GM12878 (cell line): ENCODE results near the gene SACS. TPM values are rescaled to one million over a fixed set of nuclear protein-coding genes. Genes with fewer than 3 reads are reported as not detected.
"Not testable (repeated sequence)": the region's sequence is repeated elsewhere in the genome, so short reads cannot be mapped to it uniquely, and the experiment has no call there.

ENCODE experiments used
- ATAC-seq: fragments of 200-7000 bp; cut with Tn5 transposase; 3 replicates; pipeline ENCODE4 v1.9.1; 2020; ENCODE audit warnings: mild to moderate bottlenecking, moderate library complexity
- BruUV-seq: library from RNA; stranded (reverse); fragments of 400-500 nt; replicated peaks from 2 replicates; lab custom pipeline; 2021; lab: Mats Ljungman, UMichigan
- CTCF ChIA-PET: fragments of 300-600 bp; sonication (Branson Sonifier 250); formaldehyde crosslinking; extraction: SDS; loops from one replicate; lab custom pipeline; 2021; ENCODE audit warnings: inconsistent platforms; lab: Yijun Ruan, JAX
- POLR2A ChIA-PET: fragments of 350-600 bp; formaldehyde crosslinking; extraction: SDS; loops from one replicate; lab custom pipeline; 2021; ENCODE audit warnings: inconsistent platforms; lab: Charles Lee
- RAD21 ChIA-PET: fragments of 300-600 bp; sonication (Branson Sonifier 250); formaldehyde crosslinking; loops from one replicate; lab custom pipeline; 2023; ENCODE audit warnings: antibody characterized with exemption; ENCODE audit not compliant: unreplicated experiment; lab: Charles Lee
- SMC1A ChIA-PET: fragments of 300-600 bp; sonication (Branson Sonifier 250); formaldehyde crosslinking; loops from one replicate; lab custom pipeline; 2023; ENCODE audit not compliant: unreplicated experiment, uncharacterized antibody; lab: Charles Lee
- DNase-seq: peaks from one replicate; pipeline ENCODE4 v3.0.0-alpha.2; 2011; ENCODE audit warnings: low read depth, low spot score
- FAIRE-seq: peaks from 3 replicates; lab custom pipeline; 2011; peaks lifted over from hg19 to GRCh38; lab: Jason Lieb, UNC
- H2AFZ ChIP-seq: 2 replicates; pipeline ENCODE4 v1.6.0; 2011; ENCODE audit warnings: low read depth, low read length, control low read depth; ENCODE audit not compliant: control insufficient read depth
- H3K27ac ChIP-seq: 2 replicates; pipeline ENCODE4 v1.5.1; 2011; ENCODE audit warnings: control low read depth; ENCODE audit not compliant: control insufficient read depth, insufficient read depth
- H3K27me3 ChIP-seq, 2 experiments: replicated peaks in 1 of 2; 2 replicates each; pipeline versions ENCODE4 v1.6.0 to v1.6.1; 2011; ENCODE audit warnings: low read length in 1 of 2; ENCODE audit not compliant: control insufficient read depth in 2 of 2, insufficient read depth in 2 of 2
- H3K36me3 ChIP-seq, 2 experiments: 2 replicates each; pipeline ENCODE4 v1.5.1; 2011; ENCODE audit warnings: low read length in 1 of 2; ENCODE audit not compliant: control insufficient read depth in 2 of 2, insufficient read depth in 2 of 2
- H3K4me1 ChIP-seq: 2 replicates; pipeline ENCODE4 v1.6.1; 2011; ENCODE audit warnings: mild to moderate bottlenecking, low read length, moderate library complexity, mixed read lengths; ENCODE audit not compliant: control insufficient read depth, insufficient read depth
- H3K4me2 ChIP-seq: 2 replicates; pipeline ENCODE4 v1.6.0; 2011; ENCODE audit warnings: control low read depth; ENCODE audit not compliant: control insufficient read depth, insufficient read depth
- H3K4me3 ChIP-seq: fragments of 200-600 bp; sonication (generic); 2 replicates; pipeline ENCODE4 v1.5.1; 2016
- H3K79me2 ChIP-seq: 2 replicates; pipeline ENCODE4 v1.6.0; 2011; ENCODE audit warnings: low read length; ENCODE audit not compliant: control insufficient read depth, insufficient read depth
- H3K9ac ChIP-seq: 2 replicates; pipeline ENCODE4 v1.8.0; 2011; ENCODE audit warnings: low read length, control low read depth, mixed read lengths; ENCODE audit not compliant: control insufficient read depth, insufficient read depth
- H3K9me3 ChIP-seq: replicated peaks from 3 replicates; pipeline ENCODE4 v1.5.1; 2011; ENCODE audit warnings: mild to moderate bottlenecking, low read length; ENCODE audit not compliant: control insufficient read depth, insufficient read depth
- H4K20me1 ChIP-seq: 2 replicates; pipeline ENCODE4 v1.6.0; 2011; ENCODE audit not compliant: control insufficient read depth, insufficient read depth
- BCL3 ChIP-seq: IDR thresholded peaks from 2 replicates; pipeline ENCODE4 v1.6.1; 2011; ENCODE audit warnings: borderline replicate concordance, low read depth, mild to moderate bottlenecking, moderate library complexity, low read length; ENCODE audit not compliant: insufficient read depth, poor library complexity, severe bottlenecking
- CHD2 ChIP-seq: IDR thresholded peaks from 2 replicates; pipeline ENCODE4 v1.6.1; 2011; ENCODE audit warnings: low read depth, low read length, improper control_type of control experiment, borderline replicate concordance
- CHD4 ChIP-seq: fragments of 200-600 bp; sonication (generic); IDR thresholded peaks from 2 replicates; pipeline ENCODE4 v1.6.1; 2016; ENCODE audit warnings: mild to moderate bottlenecking
- SPI1 ChIP-seq: IDR thresholded peaks from 2 replicates; pipeline ENCODE4 v1.6.1; 2011; ENCODE audit warnings: low read depth, mild to moderate bottlenecking, low read length, moderate library complexity, borderline replicate concordance; ENCODE audit not compliant: insufficient read depth
- STAT1 ChIP-seq: fragments of 450-650 bp; conservative IDR thresholded peaks from 2 replicates; pipeline ENCODE4 v1.6.1; 2014; ENCODE audit warnings: antibody characterized with exemption, mild to moderate bottlenecking
- ZZZ3 ChIP-seq: IDR thresholded peaks from 2 replicates; pipeline ENCODE4 v1.6.1; 2011; ENCODE audit warnings: low read depth; ENCODE audit not compliant: control insufficient read depth, insufficient read length
- WGBS: methylation state at CpG from one replicate; pipeline ENCODE4 v1.1.6; 2016; ENCODE audit warnings: low lambda C conversion rate; ENCODE audit not compliant: insufficient replicate concordance, insufficient coverage; ENCODE audit errors: missing lambda C conversion rate; 5-methylcytosine and 5-hydroxymethylcytosine counted together
- in situ Hi-C: fragments of 300-500 bp; cut with MboI; formaldehyde crosslinking; loops from 9 replicates; pipeline ENCODE4 v1.14.3; 2018; ENCODE audit warnings: mixed read lengths
- intact Hi-C: fragments of 100-400 bp; cut with micrococcal nuclease; formaldehyde crosslinking; loops from one replicate; pipeline ENCODE4 v1.14.2; 2022; ENCODE audit not compliant: unreplicated experiment
- polyA plus RNA-seq, 11 experiments: library from polyadenylated mRNA; depleted of rRNA in 4 of 11; unstranded in 6 of 11; stranded (reverse) in 5 of 11; fragments of >200 nt; fragmentation: Nextera tagmentation in 4 of 11; fragmentation: Illumina TruSeq in 1 of 11; extraction: Ambion mirVana in 4 of 11; extraction: Trizol in 1 of 11; gene quantifications; 1 replicate in 1 of 11; 2 replicates in 10 of 11; pipeline versions ENCODE4 v1.2.1 to v1.2.3, GENCODE V29; 2011 to 2016; ENCODE audit warnings: inconsistent platforms in 2 of 11, missing spikeins in 2 of 11, low read depth in 1 of 11
- total RNA-seq, 4 experiments: library from RNA; depleted of rRNA in 3 of 4; stranded (reverse); fragments of >200 nt in 3 of 4; fragmentation: Illumina TruSeq in 1 of 4; extraction: Trizol in 1 of 4; gene quantifications; 2 replicates each; pipeline versions ENCODE4 v1.2.1 to v1.2.3, GENCODE V29; 2013 to 2021

The SACS gene
- total and polyA plus RNA-seq, 10 of the 15 experiments (the other 5 are each of a cell fraction or from before 2014, with no cell fraction given): 9.9 to 74.9 (median 22.1) TPM

GRCh38 chr13:23443110-23443509 lies 9.6 kb upstream of the SACS start:
- Histone ChIP-seq H4K20me1 (no peaks in the 10 kb centered on the region), H3K4me3 (no peak overlapping the region), H3K4me1 (no peaks in the 10 kb centered on the region), H3K27ac (no peak overlapping the region), H2AFZ (no peak overlapping the region; the same call in 1 of the 2 replicates), H3K27me3 (no peaks in the 10 kb centered on the region), H3K9ac (no peak overlapping the region), H3K9me3 (peaks cover 3% of the 10 kb centered on the region), H3K4me2 (no peak overlapping the region), H3K36me3 (no peaks in the 10 kb centered on the region), H3K79me2 (no peaks in the 10 kb centered on the region)
- DNase-seq (no peak), ATAC-seq (0 out of 3 replicates have a peak, but pooled peaks have one; percentile 31), FAIRE-seq (no peak)
- ChIA-PET RAD21 (no interaction called here), POLR2A (no interaction called here), CTCF (no interaction called here), SMC1A (interaction anchor here (0.8 kb wide), 1 partner anchor 24 kb away, joined by 3 read pairs; no protein-coding TSS in a partner anchor)
- intact Hi-C loops: no loop called here
- TF ChIP-seq ZZZ3 (no peak), SPI1 (peak; percentile 88)
- WGBS: 27% methylated on average over 2 of the region's 2 CpGs
- in situ Hi-C loops: no loop called here
- BruUV-seq: no TSS peak

DNA sequence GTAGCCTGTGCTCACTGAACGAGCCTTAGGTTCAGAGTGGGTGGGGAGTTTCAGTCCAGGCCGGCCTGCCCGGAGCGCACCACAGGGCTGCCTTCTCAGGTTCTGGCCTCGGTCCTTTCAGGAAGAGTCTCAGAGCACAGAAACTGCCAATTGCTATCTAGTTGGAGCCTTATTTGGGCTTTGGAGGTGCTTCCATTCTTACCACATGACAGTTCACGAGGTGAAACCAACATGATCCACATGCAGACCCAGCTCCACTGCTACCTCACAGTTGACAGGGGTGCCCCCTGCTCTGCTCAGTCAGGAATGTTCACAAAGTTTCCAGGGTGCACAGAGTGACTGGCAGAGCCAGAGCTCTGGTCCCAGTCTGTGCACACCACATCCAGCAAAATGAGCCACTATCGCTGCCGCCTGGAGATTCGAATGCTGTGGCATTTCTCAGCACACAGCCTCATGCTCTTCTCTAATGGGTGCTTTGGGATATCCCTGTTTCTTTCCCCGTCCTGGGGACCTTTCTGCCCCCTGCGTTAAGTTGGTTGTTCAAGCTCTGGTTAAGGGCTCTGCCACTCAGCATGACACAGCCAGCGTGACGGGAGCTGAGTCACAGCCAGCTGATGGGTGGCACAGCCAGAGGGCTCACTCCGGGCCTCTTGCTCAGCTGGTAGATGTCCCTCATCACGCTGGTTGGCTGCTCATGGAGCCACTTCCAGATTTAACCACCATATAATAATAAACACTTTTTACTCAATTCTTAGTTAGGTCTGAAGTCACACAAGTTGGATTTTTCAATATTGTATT lies 7.5 kb upstream of the SACS start:
- Histone ChIP-seq H2AFZ (no peak overlapping the region; the same call in 1 of the 2 replicates), H4K20me1 (no peaks in the 10 kb centered on the region), H3K4me2 (no peak overlapping the region), H3K79me2 (no peaks in the 10 kb centered on the region), H3K27ac (no peak overlapping the region), H3K9me3 (peaks cover 3% of the 10 kb centered on the region), H3K4me1 (no peaks in the 10 kb centered on the region), H3K36me3 (no peaks in the 10 kb centered on the region), H3K4me3 (no peak overlapping the region), H3K27me3 (no peaks in the 10 kb centered on the region), H3K9ac (no peak overlapping the region)
- DNase-seq (no peak), ATAC-seq (no peak), FAIRE-seq (no peak)
- in situ Hi-C loops: no loop called here
- TF ChIP-seq CHD4: no peak
- no peak for TF ChIP-seq STAT1
- no peak for TF ChIP-seq CHD2
- peak; percentile 68 for TF ChIP-seq BCL3
- SMC1A ChIA-PET: no interaction called here
- POLR2A ChIA-PET: no interaction called here
- WGBS: 47% methylated on average over 15 of the region's 15 CpGs
- intact Hi-C loops: no loop called here
- RAD21 ChIA-PET: no interaction called here
- CTCF ChIA-PET: no interaction called here
- no TSS peak for BruUV-seq

DNA sequence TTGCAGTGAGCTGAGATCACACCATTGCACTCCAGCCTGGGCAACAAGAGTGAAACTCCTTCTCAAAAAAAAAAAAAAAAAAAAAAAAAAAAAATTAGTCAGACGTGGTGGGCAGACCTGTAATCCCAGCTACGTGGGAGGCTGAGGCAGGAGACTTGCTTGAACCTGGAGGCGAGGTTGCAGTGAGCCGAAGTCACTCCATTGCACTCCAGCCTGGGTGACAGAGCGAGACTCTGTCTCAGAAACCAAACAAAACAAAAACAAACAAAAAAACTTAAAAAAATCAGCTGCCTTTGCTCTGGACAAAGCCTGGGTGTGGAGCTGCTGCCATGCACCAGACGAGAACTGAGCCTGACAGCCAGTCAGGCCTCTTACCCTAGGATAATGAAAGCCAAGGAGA lies 6.8 kb upstream of the SACS start:
- in situ Hi-C loops, H3K36me3 ChIP-seq, CTCF ChIA-PET, H3K4me2 ChIP-seq, H3K27me3 ChIP-seq, H3K27ac ChIP-seq, H4K20me1 ChIP-seq, POLR2A ChIA-PET, DNase-seq, H3K9ac ChIP-seq, BruUV-seq, H3K79me2 ChIP-seq, H3K9me3 ChIP-seq, H3K4me3 ChIP-seq, FAIRE-seq, H3K4me1 ChIP-seq, H2AFZ ChIP-seq, RAD21 ChIA-PET, intact Hi-C loops, ATAC-seq: not testable (repeated sequence)
- SMC1A ChIA-PET: interaction anchor here (2.0 kb wide), 1 partner anchor 8 kb away, joined by 5 read pairs; no protein-coding TSS in a partner anchor
- 56% methylated on average over 6 of the region's 6 CpGs for WGBS
